ENCODE data around the gene PIP5KL1.

GRCh38 chr9:127925959-127926905 lies 4.3 kb downstream of the PIP5KL1 start:
- no peak for TF ChIP-seq POLR2A (IDR thresholded peaks at IDR 0.05)
- TF ChIP-seq CTCF (IDR thresholded peaks at IDR 0.05): no peak
- no peak for TF ChIP-seq EP300 (IDR thresholded peaks at IDR 0.05; ENCODE audit: low read depth)
- TF ChIP-seq POLR2AphosphoS5 (IDR thresholded peaks at IDR 0.05): no peak
